HepG2 (cell line): ENCODE measurements around the gene CELSR2.

Experiments
- ARNT ChIP-seq: fragments of 450-650 bp; IDR thresholded peaks from 2 replicates; pipeline ENCODE4 v1.6.1; 2017
- KAT7 ChIP-seq: IDR thresholded peaks from 2 replicates; pipeline ENCODE4 v1.6.1; 2018; ENCODE audit warnings: borderline replicate concordance, missing compliant biosample characterization
- NPAS2 ChIP-seq: sonication (generic); formaldehyde crosslinking; IDR thresholded peaks from 2 replicates; pipeline ENCODE4 v1.8.0; 2022; ENCODE audit warnings: mild to moderate bottlenecking, missing genetic modification reagents, borderline replicate concordance
- POLR2A ChIP-seq, 2 experiments: IDR thresholded peaks; 2 replicates each; pipeline ENCODE4 v1.6.1; 2011; ENCODE audit warnings: low read depth in 2 of 2, low read length in 2 of 2, mild to moderate bottlenecking in 1 of 2, moderate library complexity in 1 of 2; ENCODE audit not compliant: insufficient read depth in 1 of 2
- POLR2AphosphoS2 ChIP-seq: IDR thresholded peaks from 2 replicates; pipeline ENCODE4 v1.6.1; 2011; ENCODE audit warnings: low read depth, low read length, improper control_type of control experiment
- POLR2AphosphoS5 ChIP-seq: IDR thresholded peaks from 2 replicates; pipeline ENCODE4 v1.6.1; 2012; ENCODE audit warnings: low read depth, low read length
- ZBTB8A ChIP-seq: sonication (generic); formaldehyde crosslinking; IDR thresholded peaks from 2 replicates; pipeline ENCODE4 v1.4.0; 2020; ENCODE audit warnings: mild to moderate bottlenecking, low read depth, missing genetic modification reagents, borderline replicate concordance
- ZNF724P ChIP-seq: sonication (generic); formaldehyde crosslinking; IDR thresholded peaks from 2 replicates; pipeline ENCODE4 v1.8.0; 2022; ENCODE audit warnings: missing genetic modification reagents, borderline replicate concordance
- TF ChIP-seq, protein P1 (sequence below): sonication (generic); formaldehyde crosslinking; IDR thresholded peaks from 2 replicates; pipeline ENCODE4 v1.5.1; 2020; ENCODE audit warnings: missing genetic modification reagents, mild to moderate bottlenecking, borderline replicate concordance
- TF ChIP-seq, protein P2 (sequence below): sonication (generic); formaldehyde crosslinking; IDR thresholded peaks from 2 replicates; pipeline ENCODE4 v1.5.0; 2020; ENCODE audit warnings: mild to moderate bottlenecking, missing genetic modification reagents, moderate library complexity
- TF ChIP-seq, protein P3 (sequence below): IDR thresholded peaks from 2 replicates; pipeline ENCODE4 v1.6.1; 2018; ENCODE audit warnings: missing genetic modification reagents, mild to moderate bottlenecking, missing compliant biosample characterization
- TF ChIP-seq, protein P4 (sequence below): sonication (generic); formaldehyde crosslinking; IDR thresholded peaks from 2 replicates; pipeline ENCODE4 v1.8.0; 2022; ENCODE audit warnings: mild to moderate bottlenecking, missing genetic modification reagents, moderate library complexity

DNA sequence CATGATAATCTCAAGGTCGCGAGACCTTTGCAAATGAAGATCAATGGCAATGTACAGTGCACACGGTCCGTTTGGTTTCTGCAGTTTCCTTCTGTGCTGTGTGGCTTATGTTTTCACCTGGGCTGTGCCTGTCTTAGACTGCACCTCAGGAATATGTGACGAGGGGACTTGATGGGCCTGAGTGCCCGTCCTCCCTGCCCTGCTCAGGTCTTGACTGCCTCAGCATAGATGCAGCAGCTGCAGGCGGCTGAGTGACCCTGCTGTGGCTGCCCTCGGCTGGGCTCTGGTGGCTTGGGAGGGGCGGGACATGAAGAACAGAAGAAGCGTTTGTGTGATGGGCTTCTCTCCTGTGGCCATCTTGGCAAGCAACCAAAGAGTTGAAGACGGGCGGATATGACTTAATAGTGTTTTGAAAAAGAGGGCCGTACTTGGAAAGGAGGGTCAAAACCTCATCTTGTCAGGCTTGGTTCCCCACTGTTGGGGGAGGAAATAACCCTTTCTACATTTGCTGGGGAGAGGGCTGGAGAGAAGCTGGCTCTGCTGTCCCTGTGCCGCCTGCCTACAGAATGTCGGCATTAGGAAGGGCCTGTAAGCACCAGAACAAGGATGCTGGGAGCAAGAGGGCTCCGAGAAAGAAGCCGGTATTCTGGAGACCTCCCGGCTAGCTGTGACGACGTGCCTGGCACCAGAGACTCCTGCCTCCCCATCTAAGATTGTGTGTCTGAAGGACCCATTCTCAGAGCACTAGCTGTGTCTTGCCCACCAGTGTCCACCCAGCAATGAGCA, 50.4 kb downstream of the CELSR2 start:
- TF ChIP-seq KAT7 (CRISPR knock-in tag) (0 out of 2 replicates have a peak, but pooled peaks have one; percentile 5), ZBTB8A (no peak), ARNT (no peak), POLR2AphosphoS2 (peak; percentile 84; the same call in 1 of the 2 replicates), POLR2A (IDR thresholded peaks at IDR 0.05; ENCODE audit: insufficient read depth in 1 of 2, low read depth in 2 of 2, low read length in 2 of 2) (peak; percentile 19 to 76; a peak in 3 of 4 replicates), ZNF724P (CRISPR knock-in tag) (no peak), NPAS2 (CRISPR knock-in tag) (no peak), POLR2AphosphoS5 (peak; percentile 40)
- TF ChIP-seq, protein P1, sequence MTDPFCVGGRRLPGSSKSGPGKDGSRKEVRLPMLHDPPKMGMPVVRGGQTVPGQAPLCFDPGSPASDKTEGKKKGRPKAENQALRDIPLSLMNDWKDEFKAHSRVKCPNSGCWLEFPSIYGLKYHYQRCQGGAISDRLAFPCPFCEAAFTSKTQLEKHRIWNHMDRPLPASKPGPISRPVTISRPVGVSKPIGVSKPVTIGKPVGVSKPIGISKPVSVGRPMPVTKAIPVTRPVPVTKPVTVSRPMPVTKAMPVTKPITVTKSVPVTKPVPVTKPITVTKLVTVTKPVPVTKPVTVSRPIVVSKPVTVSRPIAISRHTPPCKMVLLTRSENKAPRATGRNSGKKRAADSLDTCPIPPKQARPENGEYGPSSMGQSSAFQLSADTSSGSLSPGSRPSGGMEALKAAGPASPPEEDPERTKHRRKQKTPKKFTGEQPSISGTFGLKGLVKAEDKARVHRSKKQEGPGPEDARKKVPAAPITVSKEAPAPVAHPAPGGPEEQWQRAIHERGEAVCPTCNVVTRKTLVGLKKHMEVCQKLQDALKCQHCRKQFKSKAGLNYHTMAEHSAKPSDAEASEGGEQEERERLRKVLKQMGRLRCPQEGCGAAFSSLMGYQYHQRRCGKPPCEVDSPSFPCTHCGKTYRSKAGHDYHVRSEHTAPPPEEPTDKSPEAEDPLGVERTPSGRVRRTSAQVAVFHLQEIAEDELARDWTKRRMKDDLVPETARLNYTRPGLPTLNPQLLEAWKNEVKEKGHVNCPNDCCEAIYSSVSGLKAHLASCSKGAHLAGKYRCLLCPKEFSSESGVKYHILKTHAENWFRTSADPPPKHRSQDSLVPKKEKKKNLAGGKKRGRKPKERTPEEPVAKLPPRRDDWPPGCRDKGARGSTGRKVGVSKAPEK (CRISPR knock-in tag), result peak; percentile 52; the same call in 1 of the 2 replicates
- TF ChIP-seq, protein P2, sequence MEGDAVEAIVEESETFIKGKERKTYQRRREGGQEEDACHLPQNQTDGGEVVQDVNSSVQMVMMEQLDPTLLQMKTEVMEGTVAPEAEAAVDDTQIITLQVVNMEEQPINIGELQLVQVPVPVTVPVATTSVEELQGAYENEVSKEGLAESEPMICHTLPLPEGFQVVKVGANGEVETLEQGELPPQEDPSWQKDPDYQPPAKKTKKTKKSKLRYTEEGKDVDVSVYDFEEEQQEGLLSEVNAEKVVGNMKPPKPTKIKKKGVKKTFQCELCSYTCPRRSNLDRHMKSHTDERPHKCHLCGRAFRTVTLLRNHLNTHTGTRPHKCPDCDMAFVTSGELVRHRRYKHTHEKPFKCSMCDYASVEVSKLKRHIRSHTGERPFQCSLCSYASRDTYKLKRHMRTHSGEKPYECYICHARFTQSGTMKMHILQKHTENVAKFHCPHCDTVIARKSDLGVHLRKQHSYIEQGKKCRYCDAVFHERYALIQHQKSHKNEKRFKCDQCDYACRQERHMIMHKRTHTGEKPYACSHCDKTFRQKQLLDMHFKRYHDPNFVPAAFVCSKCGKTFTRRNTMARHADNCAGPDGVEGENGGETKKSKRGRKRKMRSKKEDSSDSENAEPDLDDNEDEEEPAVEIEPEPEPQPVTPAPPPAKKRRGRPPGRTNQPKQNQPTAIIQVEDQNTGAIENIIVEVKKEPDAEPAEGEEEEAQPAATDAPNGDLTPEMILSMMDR (CRISPR knock-in tag), result 0 out of 2 replicates have a peak, but pooled peaks have one; percentile 2
- TF ChIP-seq, protein P3, sequence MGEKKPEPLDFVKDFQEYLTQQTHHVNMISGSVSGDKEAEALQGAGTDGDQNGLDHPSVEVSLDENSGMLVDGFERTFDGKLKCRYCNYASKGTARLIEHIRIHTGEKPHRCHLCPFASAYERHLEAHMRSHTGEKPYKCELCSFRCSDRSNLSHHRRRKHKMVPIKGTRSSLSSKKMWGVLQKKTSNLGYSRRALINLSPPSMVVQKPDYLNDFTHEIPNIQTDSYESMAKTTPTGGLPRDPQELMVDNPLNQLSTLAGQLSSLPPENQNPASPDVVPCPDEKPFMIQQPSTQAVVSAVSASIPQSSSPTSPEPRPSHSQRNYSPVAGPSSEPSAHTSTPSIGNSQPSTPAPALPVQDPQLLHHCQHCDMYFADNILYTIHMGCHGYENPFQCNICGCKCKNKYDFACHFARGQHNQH, result peak; percentile 12; the same call in 1 of the 2 replicates
- TF ChIP-seq, protein P4, sequence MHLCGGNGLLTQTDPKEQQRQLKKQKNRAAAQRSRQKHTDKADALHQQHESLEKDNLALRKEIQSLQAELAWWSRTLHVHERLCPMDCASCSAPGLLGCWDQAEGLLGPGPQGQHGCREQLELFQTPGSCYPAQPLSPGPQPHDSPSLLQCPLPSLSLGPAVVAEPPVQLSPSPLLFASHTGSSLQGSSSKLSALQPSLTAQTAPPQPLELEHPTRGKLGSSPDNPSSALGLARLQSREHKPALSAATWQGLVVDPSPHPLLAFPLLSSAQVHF, result no peak
